Gastroesophageal sphincter (tissue), 3 donors: ENCODE results near the gene ABCC1.
"Not testable (repeated sequence)": the region's sequence is repeated elsewhere in the genome, so short reads cannot be mapped to it uniquely, and the experiment has no call there.

Experiments
- CTCF ChIP-seq, 4 experiments: fragments of 200-600 bp in 2 of 4; fragments of 450-650 bp in 2 of 4; sonication (generic) in 1 of 4; IDR thresholded peaks; one replicate each; pipeline ENCODE4 v1.5.1; 2017 to 2019; ENCODE audit warnings: antibody characterized with exemption in 4 of 4, mild to moderate bottlenecking in 2 of 4, moderate library complexity in 2 of 4
- EP300 ChIP-seq: sonication (generic); formaldehyde crosslinking; IDR thresholded peaks from one replicate; pipeline ENCODE4 v1.6.1; 2017; ENCODE audit warnings: antibody characterized with exemption, mild to moderate bottlenecking
- POLR2A ChIP-seq, 2 donors: fragments of 450-650 bp; IDR thresholded peaks; one replicate each; pipeline ENCODE4 v1.6.1; 2017; ENCODE audit warnings: antibody characterized with exemption in 2 of 2, mild to moderate bottlenecking in 2 of 2, moderate library complexity in 1 of 2

- TF ChIP-seq CTCF (IDR thresholded peaks at IDR 0.05); POLR2A (IDR thresholded peaks at IDR 0.05); EP300: not testable (repeated sequence)
Observed at GRCh38 chr16:16190966-16191365, 241.6 kb downstream of the ABCC1 start.
